OCI-LY7 (cell line): Measurements from ENCODE around the gene GABRG3.

Experiments
- CTCF ChIP-seq: fragments of 200-600 bp; sonication (generic); conservative IDR thresholded peaks from 2 replicates; pipeline ENCODE4 v1.5.1; 2014; ENCODE audit warnings: mild to moderate bottlenecking, antibody characterized with exemption, low read length, moderate library complexity, mixed read lengths
- EZH2phosphoT487 ChIP-seq: fragments of 200-600 bp; sonication (generic); IDR thresholded peaks from 2 replicates; pipeline ENCODE4 v1.6.1; 2018; ENCODE audit warnings: low read depth, borderline replicate concordance, mild to moderate bottlenecking, mixed run types, antibody characterized with exemption, low read length, moderate library complexity, mixed read lengths

GRCh38 chr15:27499719-27500118 lies 528.7 kb downstream of the GABRG3 start:
- TF ChIP-seq CTCF: no peak
- no peak for TF ChIP-seq EZH2phosphoT487
